Vagina (tissue), 2 donors: ENCODE data around the gene ADAMTS2.

Experiments used
- POLR2A ChIP-seq, 2 donors: fragments of 450-650 bp; IDR thresholded peaks; one replicate each; pipeline ENCODE4 v1.6.1; 2017; ENCODE audit warnings: antibody characterized with exemption in 2 of 2, mild to moderate bottlenecking in 2 of 2, moderate library complexity in 2 of 2
- POLR2AphosphoS5 ChIP-seq, 2 donors: sonication (generic); formaldehyde crosslinking; IDR thresholded peaks; one replicate each; pipeline ENCODE4 v1.9.0; 2017; ENCODE audit warnings: antibody characterized with exemption in 2 of 2, mild to moderate bottlenecking in 2 of 2, low read depth in 1 of 2; ENCODE audit not compliant: insufficient read depth in 1 of 2
- TF ChIP-seq, protein P1 (sequence below), 3 experiments: fragments of 450-650 bp in 2 of 3; fragments of 200-600 bp in 1 of 3; sonication (generic) in 1 of 3; IDR thresholded peaks; one replicate each; pipeline ENCODE4 v1.5.1; 2017 to 2019; ENCODE audit warnings: antibody characterized with exemption in 3 of 3, mild to moderate bottlenecking in 2 of 3, moderate library complexity in 2 of 3

GRCh38 chr5:179166171-179166885 is 178.9 kb downstream of the ADAMTS2 start:
- TF ChIP-seq, protein P1, sequence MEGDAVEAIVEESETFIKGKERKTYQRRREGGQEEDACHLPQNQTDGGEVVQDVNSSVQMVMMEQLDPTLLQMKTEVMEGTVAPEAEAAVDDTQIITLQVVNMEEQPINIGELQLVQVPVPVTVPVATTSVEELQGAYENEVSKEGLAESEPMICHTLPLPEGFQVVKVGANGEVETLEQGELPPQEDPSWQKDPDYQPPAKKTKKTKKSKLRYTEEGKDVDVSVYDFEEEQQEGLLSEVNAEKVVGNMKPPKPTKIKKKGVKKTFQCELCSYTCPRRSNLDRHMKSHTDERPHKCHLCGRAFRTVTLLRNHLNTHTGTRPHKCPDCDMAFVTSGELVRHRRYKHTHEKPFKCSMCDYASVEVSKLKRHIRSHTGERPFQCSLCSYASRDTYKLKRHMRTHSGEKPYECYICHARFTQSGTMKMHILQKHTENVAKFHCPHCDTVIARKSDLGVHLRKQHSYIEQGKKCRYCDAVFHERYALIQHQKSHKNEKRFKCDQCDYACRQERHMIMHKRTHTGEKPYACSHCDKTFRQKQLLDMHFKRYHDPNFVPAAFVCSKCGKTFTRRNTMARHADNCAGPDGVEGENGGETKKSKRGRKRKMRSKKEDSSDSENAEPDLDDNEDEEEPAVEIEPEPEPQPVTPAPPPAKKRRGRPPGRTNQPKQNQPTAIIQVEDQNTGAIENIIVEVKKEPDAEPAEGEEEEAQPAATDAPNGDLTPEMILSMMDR (IDR thresholded peaks at IDR 0.05): no peak
- TF ChIP-seq POLR2A (IDR thresholded peaks at IDR 0.05): no peak
- TF ChIP-seq POLR2AphosphoS5 (IDR thresholded peaks at IDR 0.05; ENCODE audit: insufficient read depth in 1 of 2, low read depth in 1 of 2): no peak
